Muscle of arm (tissue), 12 donors: Measurements from ENCODE around the gene R3HCC1L. TPM values are rescaled to one million over a fixed set of nuclear protein-coding genes. Genes with fewer than 3 reads are reported as not detected.

Experiments used
- DNase-seq: peaks from one replicate; pipeline ENCODE4 v3.0.0-alpha.2; 2013
- polyA plus RNA-seq, 12 donors: library from polyadenylated mRNA; unstranded; fragments of 120-200 nt; gene quantifications; one replicate each; pipeline ENCODE4 v1.2.1, GENCODE V29; 2013; ENCODE audit not compliant: insufficient read length in 12 of 12

R3HCC1L gene
- polyA plus RNA-seq, 12 donors = 11.5 to 24.8 (median 12.8) TPM; not detected in 1

- DNase-seq = no peak
These were observed 124.4 kb downstream of the R3HCC1L start for GRCh38 chr10:98258683-98259454.

GRCh38 chr10:98259606-98260315, 125.3 kb downstream of the R3HCC1L start:
- no peak for DNase-seq

- DNase-seq = no peak
These were observed 125.9 kb downstream of the R3HCC1L start for GRCh38 chr10:98260350-98260749.

- DNase-seq = no peak
These were observed 126.3 kb downstream of the R3HCC1L start for GRCh38 chr10:98260752-98261151.

GRCh38 chr10:98261436-98262277, 127.2 kb downstream of the R3HCC1L start:
- DNase-seq = no peak

- DNase-seq = no peak
These were observed 128.1 kb downstream of the R3HCC1L start for GRCh38 chr10:98262571-98262970.

- DNase-seq = no peak
These were observed 128.6 kb downstream of the R3HCC1L start for GRCh38 chr10:98263088-98263487.

GRCh38 chr10:98264378-98265065, 130.1 kb downstream of the R3HCC1L start:
- no peak for DNase-seq

- no peak for DNase-seq
These were observed 131.2 kb downstream of the R3HCC1L start for GRCh38 chr10:98265403-98266378.

GRCh38 chr10:98266647-98267046, 132.2 kb downstream of the R3HCC1L start:
- no peak for DNase-seq

- DNase-seq = peak; percentile 14
These were observed 132.8 kb downstream of the R3HCC1L start for GRCh38 chr10:98267069-98267893.

GRCh38 chr10:98267894-98268693, 133.6 kb downstream of the R3HCC1L start, which contains the start of gene LOXL4:
Gene LOXL4, minus strand, starts transcription at chr10:98268194. Its CDS starts 5,175 bp downstream, at chr10:98263019.
- DNase-seq = peak; percentile 44

- no peak for DNase-seq
These were observed 134.4 kb downstream of the R3HCC1L start for GRCh38 chr10:98268694-98269431.

- peak; percentile 38 for DNase-seq
These were observed 135.0 kb downstream of the R3HCC1L start for GRCh38 chr10:98269435-98269912.

GRCh38 chr10:98270073-98270740, 135.8 kb downstream of the R3HCC1L start:
- no peak for DNase-seq

- DNase-seq = no peak
These were observed 136.3 kb downstream of the R3HCC1L start for GRCh38 chr10:98270786-98271185.

- no peak for DNase-seq
These were observed 137.8 kb downstream of the R3HCC1L start for GRCh38 chr10:98272245-98272644.
